NCI-H1105 (cell line): Measurements from ENCODE around the gene FAM217B.
"Not testable (repeated sequence)": the region's sequence is repeated elsewhere in the genome, so short reads cannot be mapped to it uniquely, and the experiment has no call there.

Source experiments
- DNase-seq: peaks from one replicate; lab custom pipeline; 2025; lab: John Stamatoyannopoulos, UW

Gene FAM217B

GRCh38 chr20:59938696-59939051 is 1.5 kb upstream of the FAM217B start:
- DNase-seq = no peak

DNA sequence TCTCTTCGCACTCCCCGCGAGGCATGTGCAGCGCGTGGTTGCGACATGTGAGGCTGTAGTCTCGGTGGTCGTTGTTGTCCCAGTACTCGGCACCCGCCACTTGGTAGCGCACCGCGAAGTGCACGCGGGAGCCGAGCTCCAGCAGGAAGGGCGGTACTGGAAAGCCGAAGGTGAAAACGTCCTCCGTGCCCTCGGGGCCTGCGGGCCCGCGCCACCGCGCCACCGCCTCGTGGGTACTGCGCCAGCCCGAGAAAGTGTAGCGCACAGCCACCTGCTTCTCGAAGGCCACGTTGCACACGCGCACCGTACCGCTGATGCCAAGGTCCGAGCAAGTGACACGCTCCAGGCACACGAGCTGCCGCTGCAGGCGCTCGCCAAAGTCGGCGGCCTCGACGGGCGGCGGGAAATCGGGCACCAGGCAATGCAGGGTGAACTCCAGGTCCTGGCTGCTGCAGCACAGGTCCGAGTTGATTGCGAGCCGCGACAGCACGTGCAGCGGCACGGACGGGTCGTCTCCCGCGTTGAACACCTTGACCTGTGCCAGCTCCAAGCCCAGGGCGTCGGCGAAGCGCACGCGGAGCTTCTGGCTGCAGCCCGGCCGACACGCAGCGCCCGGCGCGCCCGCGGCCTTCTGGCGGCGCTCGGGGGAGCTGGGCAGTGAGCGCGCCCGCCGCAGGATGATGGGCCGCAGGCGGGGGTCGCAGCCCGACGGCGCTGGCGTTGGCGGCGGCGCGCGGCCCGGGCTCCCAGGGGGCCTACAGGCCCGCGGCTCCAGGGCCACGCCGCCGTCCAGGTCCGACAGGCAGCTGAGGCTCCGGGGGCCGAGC is 924 bp upstream of the FAM217B start:
- DNase-seq = no peak

- no peak for DNase-seq
Measured at GRCh38 chr20:59939879-59940128, 385 bp upstream of the FAM217B start.

- DNase-seq = no peak
Measured at GRCh38 chr20:59940956-59941294, 736 bp downstream of the FAM217B start.

GRCh38 chr20:59942245-59942644 is 2.1 kb downstream of the FAM217B start:
- DNase-seq = no peak

- no peak for DNase-seq
Measured at GRCh38 chr20:59944726-59945125, 4.5 kb downstream of the FAM217B start.

GRCh38 chr20:59945175-59945574 is 5.0 kb downstream of the FAM217B start:
- DNase-seq = no peak

GRCh38 chr20:59945731-59946130 is 5.5 kb downstream of the FAM217B start:
- no peak for DNase-seq

GRCh38 chr20:59947376-59947775 is 7.2 kb downstream of the FAM217B start:
- DNase-seq = no peak

- DNase-seq = no peak
Measured at GRCh38 chr20:59948212-59948611, 8.0 kb downstream of the FAM217B start.

- DNase-seq = peak; percentile 64
Measured at GRCh38 chr20:59948828-59949720, 8.9 kb downstream of the FAM217B start.

DNA sequence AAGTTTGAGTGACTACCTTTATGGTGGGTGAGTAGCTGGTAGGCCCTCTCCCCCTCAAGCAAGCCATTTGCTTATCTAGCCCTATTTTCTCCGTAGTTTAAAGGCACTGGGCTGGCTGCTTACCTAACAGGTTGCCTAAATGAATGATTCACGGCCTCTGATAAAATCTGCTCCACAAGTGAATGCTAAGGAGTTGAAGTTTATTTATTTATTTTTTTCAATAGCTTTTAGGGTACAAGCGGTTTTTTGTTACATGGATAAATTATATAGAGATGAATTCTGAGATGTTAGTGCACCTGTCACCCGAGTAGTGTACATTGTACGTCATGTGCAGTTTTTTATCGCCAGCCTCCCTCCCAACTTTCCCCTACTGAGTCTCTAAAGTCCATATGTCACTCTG is 9.7 kb downstream of the FAM217B start:
- no peak for DNase-seq

- no peak for DNase-seq
Measured at GRCh38 chr20:59954718-59955117, 14.5 kb downstream of the FAM217B start.

DNA sequence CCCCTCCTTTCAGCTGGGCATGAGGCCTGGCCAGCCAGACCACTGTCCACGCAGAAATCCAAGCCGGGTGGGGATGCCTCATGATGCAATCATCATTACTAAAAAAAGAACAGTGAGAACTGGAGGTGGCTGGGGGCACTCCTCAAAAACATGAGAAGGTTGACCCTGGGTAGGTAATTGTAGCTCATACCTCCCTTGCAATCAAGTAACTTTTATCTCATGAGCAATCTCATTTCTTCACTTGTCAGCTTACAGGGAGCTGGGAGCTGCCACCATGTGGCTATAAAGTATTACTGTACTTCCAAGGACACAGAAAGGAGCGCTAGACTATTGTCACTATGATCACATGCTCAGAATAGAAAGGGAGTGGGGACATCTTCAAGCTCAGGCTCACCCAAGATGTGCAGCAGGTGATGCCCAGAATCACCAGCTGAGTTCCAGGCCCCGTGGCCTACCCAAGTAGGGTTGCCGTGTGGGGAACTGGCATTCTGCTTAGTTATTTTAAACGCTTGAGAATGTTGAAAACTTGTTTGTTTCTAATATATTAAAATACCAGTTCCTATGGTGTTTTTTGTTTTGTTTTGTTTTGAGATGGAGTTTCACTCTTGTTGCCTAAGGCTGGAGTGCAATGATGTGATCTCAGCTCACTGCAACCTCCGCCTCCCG is 15.1 kb downstream of the FAM217B start:
- no peak for DNase-seq

DNA sequence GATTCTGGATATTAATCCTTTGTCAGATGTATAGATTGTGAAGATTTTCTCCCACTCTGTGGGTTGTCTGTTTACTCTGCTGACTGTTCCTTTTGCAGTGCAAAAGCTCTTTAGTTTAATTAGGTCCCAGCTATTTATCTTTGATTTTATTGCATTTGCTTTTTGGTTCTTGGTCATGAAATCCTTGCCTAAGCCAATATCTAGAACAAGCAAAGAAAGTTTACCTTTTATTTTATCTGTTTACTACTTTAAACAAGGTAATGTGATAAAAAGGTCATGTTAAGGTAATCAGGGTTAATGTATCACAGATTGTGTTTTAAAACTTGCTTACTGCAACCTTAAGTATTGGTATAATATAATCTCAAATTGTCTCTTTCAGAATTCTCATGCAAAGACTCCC is 17.4 kb downstream of the FAM217B start:
- DNase-seq = not testable (repeated sequence)

GRCh38 chr20:59958123-59958522 is 17.9 kb downstream of the FAM217B start, which contains the start of gene CDH26:
Gene CDH26, plus strand, starts transcription at chr20:59958423. Its CDS starts 304 bp downstream, at chr20:59958727.
- no peak for DNase-seq

DNA sequence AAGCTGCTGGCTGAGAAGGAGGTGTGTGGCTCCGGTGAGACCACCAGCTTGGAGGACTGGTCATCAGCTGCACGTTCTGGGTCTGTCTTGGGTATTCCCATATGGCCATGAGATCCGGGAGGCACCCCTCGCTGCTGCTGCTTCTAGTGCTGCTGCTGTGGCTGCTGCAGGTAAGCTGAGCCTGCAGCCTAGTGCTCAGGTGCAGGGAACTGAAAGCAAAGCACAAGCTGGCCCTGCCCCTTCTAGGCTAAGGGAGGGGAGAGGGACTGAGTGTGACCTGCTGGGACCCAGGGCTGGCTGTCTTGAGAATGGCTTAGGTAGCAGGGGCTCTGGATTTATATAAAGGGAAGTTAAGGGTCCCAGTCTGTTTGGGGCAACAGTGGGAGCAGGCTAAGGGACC is 18.4 kb downstream of the FAM217B start:
- no peak for DNase-seq

DNA sequence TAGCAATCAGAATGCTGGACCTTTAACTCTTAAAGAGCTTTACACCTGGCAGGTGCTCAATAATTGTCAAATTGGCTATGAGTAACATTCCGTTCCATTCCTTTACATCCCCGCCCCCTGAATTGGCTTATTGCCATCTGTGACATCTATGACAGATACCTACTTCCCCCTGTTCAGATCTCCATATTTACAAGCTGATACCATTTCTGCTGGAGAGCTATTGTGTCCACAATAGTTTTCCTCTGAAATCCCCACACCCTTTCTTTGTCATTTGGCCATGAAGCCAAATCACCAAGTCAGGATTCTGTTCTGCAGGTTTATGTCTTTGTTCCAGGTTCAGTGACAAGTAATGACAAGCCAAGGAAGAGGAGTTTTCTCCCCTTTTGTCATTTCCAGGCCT is 21.2 kb downstream of the FAM217B start:
- no peak for DNase-seq

DNA sequence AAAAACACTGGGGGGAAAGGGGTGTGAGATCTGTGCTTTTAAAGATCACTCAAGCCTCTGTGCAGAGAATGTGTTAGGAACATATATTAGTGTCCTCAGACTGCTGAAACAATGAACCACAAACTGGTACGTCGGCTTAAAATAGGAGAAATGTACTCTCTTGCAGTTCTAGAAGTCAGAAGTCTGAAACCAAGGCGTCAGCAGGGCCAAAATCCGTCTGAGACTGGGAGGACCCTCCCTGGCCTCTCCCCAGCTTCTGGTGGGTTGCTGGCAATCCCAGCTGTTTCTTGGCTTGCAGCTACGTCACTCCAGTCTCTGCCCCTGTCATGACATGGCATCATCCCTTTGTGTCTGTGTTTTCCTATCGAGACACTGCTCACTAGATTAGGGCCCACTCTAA is 22.0 kb downstream of the FAM217B start:
- no peak for DNase-seq

- DNase-seq = no peak
Measured at GRCh38 chr20:59966428-59966827, 26.2 kb downstream of the FAM217B start.

DNA sequence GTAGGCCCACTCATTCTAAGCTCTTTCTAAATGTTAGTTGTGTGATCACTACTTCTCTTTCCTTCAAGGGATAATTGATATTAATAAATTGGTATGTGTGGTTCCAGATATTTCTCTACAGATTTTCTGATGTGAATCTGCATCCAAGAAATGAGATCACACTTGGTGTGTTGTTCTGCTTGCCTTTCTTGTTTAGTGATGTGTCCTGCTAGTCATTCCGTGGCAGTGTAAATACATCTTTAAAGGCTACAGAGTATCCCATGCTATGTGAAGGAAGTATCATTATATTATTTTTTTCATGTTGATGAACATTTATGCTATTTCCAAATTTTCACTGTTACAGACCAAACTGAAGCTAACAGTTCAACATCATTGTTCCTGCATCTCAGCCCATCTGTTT is 31.2 kb downstream of the FAM217B start:
- DNase-seq = no peak

- DNase-seq = no peak
Measured at GRCh38 chr20:59972037-59972801, 32.0 kb downstream of the FAM217B start.
